ENCODE measurements around the gene GPX4.
A peak's percentile ranks its signal among the peaks of the same experiment; 100 is the strongest.

GPX4 gene

GRCh38 chr19:1060689-1061088, 43.1 kb upstream of the GPX4 start:
- H3K4me3 ChIP-seq (ENCODE audit: low read depth, low read length), result no peak overlapping the region
- no peak for TF ChIP-seq CTCF (IDR thresholded peaks at IDR 0.05; ENCODE audit: borderline replicate concordance, insufficient read depth, low read depth, low read length)

- no peak overlapping the region for H3K4me3 ChIP-seq (ENCODE audit: low read depth, low read length)
- no peak for TF ChIP-seq CTCF (IDR thresholded peaks at IDR 0.05; ENCODE audit: borderline replicate concordance, insufficient read depth, low read depth, low read length)
Measured at GRCh38 chr19:1061987-1062386, 41.8 kb upstream of the GPX4 start.

- H3K4me3 ChIP-seq (ENCODE audit: low read depth, low read length), result no peak overlapping the region
- no peak for TF ChIP-seq CTCF (IDR thresholded peaks at IDR 0.05; ENCODE audit: borderline replicate concordance, insufficient read depth, low read depth, low read length)
Measured at GRCh38 chr19:1062387-1063029, 41.3 kb upstream of the GPX4 start.

GRCh38 chr19:1063030-1063908, 40.5 kb upstream of the GPX4 start:
- no peak overlapping the region for H3K4me3 ChIP-seq (ENCODE audit: low read depth, low read length)
- TF ChIP-seq CTCF (IDR thresholded peaks at IDR 0.05; ENCODE audit: borderline replicate concordance, insufficient read depth, low read depth, low read length), result no peak

GRCh38 chr19:1063909-1064660, 39.7 kb upstream of the GPX4 start:
- no peak overlapping the region for H3K4me3 ChIP-seq (ENCODE audit: low read depth, low read length)
- TF ChIP-seq CTCF (IDR thresholded peaks at IDR 0.05; ENCODE audit: borderline replicate concordance, insufficient read depth, low read depth, low read length), result no peak

GRCh38 chr19:1064661-1065605, 38.9 kb upstream of the GPX4 start:
- peak; percentile 95 for TF ChIP-seq CTCF (IDR thresholded peaks at IDR 0.05; ENCODE audit: borderline replicate concordance, insufficient read depth, low read depth, low read length)
- H3K4me3 ChIP-seq (ENCODE audit: low read depth, low read length), result peak overlapping the region; percentile 26

Measured in GM12875 (cell line).